DMS79 (cell line): Measurements from ENCODE around the gene TRIM8.

ENCODE experiments used
- DNase-seq: peaks from one replicate; lab custom pipeline; 2025; lab: John Stamatoyannopoulos, UW

Gene TRIM8

GRCh38 chr10:102701796-102702195, 57.5 kb downstream of the TRIM8 start:
- no peak for DNase-seq

GRCh38 chr10:102702742-102703141, 58.5 kb downstream of the TRIM8 start:
- no peak for DNase-seq

- DNase-seq = no peak
Observed at GRCh38 chr10:102704915-102705314, 60.6 kb downstream of the TRIM8 start.

GRCh38 chr10:102705531-102705930, 61.3 kb downstream of the TRIM8 start:
- DNase-seq = no peak
